ENCODE results near the gene ZDHHC14.

The ZDHHC14 gene

DNA sequence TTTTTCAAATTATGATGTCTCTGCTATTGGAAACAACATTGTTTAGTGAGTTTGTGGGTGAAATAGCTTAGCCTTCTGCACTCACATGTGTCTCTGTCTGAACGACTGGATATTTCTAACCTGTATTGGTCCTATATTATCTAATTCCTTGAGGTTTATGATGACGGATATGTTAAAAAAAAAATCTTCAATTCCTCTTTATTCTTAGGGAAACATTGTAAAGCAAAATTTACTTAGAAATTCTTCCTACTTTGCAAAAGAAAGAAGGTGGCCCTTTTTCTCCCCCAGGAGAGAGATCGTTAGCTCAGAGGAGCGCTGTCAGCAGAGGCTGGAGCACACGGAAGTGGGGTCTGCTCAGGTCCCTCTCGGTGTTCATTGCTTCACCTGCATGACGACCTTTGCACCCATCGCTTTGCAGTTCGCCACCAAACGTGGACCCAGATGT is 149.8 kb downstream of the ZDHHC14 start:
- H3K27me3 ChIP-seq (ENCODE audit: low read length): no peaks in the 10 kb centered on the region
- no peaks in the 10 kb centered on the region for H3K79me2 ChIP-seq (ENCODE audit: insufficient read depth, low read length)
- H2AFZ ChIP-seq (ENCODE audit: low read depth, low read length, severe bottlenecking): no peak overlapping the region
- H3K9ac ChIP-seq (ENCODE audit: low read length): no peak overlapping the region
- no peak overlapping the region for H3K4me2 ChIP-seq (ENCODE audit: low read depth, low read length, poor library complexity, severe bottlenecking)
- no peaks in the 10 kb centered on the region for H3K9me3 ChIP-seq (ENCODE audit: insufficient read depth, low read length)
- no peaks in the 10 kb centered on the region for H3K9me2 ChIP-seq (replicated peaks; ENCODE audit: insufficient read depth, low read length)
- no peak for TF ChIP-seq EZH2phosphoT487 (conservative IDR thresholded peaks at IDR 0.05; ENCODE audit: low read length)
- TF ChIP-seq, protein P1, sequence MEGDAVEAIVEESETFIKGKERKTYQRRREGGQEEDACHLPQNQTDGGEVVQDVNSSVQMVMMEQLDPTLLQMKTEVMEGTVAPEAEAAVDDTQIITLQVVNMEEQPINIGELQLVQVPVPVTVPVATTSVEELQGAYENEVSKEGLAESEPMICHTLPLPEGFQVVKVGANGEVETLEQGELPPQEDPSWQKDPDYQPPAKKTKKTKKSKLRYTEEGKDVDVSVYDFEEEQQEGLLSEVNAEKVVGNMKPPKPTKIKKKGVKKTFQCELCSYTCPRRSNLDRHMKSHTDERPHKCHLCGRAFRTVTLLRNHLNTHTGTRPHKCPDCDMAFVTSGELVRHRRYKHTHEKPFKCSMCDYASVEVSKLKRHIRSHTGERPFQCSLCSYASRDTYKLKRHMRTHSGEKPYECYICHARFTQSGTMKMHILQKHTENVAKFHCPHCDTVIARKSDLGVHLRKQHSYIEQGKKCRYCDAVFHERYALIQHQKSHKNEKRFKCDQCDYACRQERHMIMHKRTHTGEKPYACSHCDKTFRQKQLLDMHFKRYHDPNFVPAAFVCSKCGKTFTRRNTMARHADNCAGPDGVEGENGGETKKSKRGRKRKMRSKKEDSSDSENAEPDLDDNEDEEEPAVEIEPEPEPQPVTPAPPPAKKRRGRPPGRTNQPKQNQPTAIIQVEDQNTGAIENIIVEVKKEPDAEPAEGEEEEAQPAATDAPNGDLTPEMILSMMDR (IDR thresholded peaks at IDR 0.05; ENCODE audit: insufficient read depth, low read length, poor library complexity, severe bottlenecking): no peak
- no peaks in the 10 kb centered on the region for H3F3A ChIP-seq (ENCODE audit: insufficient read depth)
- no peaks in the 10 kb centered on the region for H3K36me3 ChIP-seq (ENCODE audit: low read length)
- H3K4me3 ChIP-seq (ENCODE audit: insufficient read depth, low read length, poor library complexity, severe bottlenecking): no peak overlapping the region
- no peak overlapping the region for H3K27ac ChIP-seq (ENCODE audit: low read depth, low read length)
- no peaks in the 10 kb centered on the region for H4K20me1 ChIP-seq (ENCODE audit: low read depth, low read length)

DNA sequence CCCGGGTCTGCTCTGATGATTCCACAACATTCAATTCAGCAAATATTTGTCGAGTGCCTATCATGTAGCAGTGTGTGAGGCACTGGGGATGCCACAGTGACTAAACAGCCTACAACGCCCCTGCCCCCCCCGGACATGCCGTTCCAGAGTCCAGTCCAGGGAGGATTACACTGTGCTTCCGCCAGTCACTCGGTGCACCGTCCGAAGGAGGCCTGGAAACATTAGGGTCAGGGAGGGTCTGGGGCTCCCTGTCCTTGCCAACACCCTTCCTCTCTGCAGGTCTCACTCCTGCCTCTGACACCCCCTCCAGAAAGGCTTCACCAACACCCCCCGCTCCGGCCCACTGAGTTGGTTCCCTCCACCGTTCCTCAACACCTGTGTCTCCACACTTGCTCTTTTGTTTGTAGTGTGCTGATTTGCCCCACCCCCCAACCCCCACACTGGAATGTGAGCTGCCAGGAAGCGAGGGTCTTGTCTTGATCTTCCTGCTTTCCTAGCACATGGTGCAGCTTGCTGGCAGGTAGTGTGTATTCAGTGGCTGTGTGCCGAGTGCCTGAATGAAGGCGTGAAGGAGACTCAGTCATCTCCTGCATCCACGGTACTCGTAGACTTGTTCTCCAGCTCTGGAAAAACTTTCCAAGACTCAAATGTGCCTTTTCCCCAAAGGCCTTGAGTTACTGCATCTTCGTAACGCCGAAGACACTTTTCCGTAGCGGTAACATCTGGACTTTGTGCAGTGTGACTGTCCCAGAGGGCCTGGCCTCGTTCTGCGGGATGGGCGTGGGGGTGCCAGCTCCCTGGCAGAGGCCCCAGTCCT is 150.4 kb downstream of the ZDHHC14 start:
- no peak overlapping the region for H2AFZ ChIP-seq (ENCODE audit: low read depth, low read length, severe bottlenecking)
- no peak overlapping the region for H3K4me2 ChIP-seq (ENCODE audit: low read depth, low read length, poor library complexity, severe bottlenecking)
- H3F3A ChIP-seq (ENCODE audit: insufficient read depth): no peaks in the 10 kb centered on the region
- no peaks in the 10 kb centered on the region for H4K20me1 ChIP-seq (ENCODE audit: low read depth, low read length)
- no peak overlapping the region for H3K9ac ChIP-seq (ENCODE audit: low read length)
- no peaks in the 10 kb centered on the region for H3K79me2 ChIP-seq (ENCODE audit: insufficient read depth, low read length)
- H3K4me3 ChIP-seq (ENCODE audit: insufficient read depth, low read length, poor library complexity, severe bottlenecking): no peak overlapping the region
- H3K27me3 ChIP-seq (ENCODE audit: low read length): no peaks in the 10 kb centered on the region
- H3K9me3 ChIP-seq (ENCODE audit: insufficient read depth, low read length): no peaks in the 10 kb centered on the region
- no peaks in the 10 kb centered on the region for H3K9me2 ChIP-seq (replicated peaks; ENCODE audit: insufficient read depth, low read length)
- H3K27ac ChIP-seq (ENCODE audit: low read depth, low read length): no peak overlapping the region
- no peak for TF ChIP-seq EZH2phosphoT487 (conservative IDR thresholded peaks at IDR 0.05; ENCODE audit: low read length)
- TF ChIP-seq, protein P1 (IDR thresholded peaks at IDR 0.05; ENCODE audit: insufficient read depth, low read length, poor library complexity, severe bottlenecking): no peak
- H3K36me3 ChIP-seq (ENCODE audit: low read length): no peaks in the 10 kb centered on the region

DNA sequence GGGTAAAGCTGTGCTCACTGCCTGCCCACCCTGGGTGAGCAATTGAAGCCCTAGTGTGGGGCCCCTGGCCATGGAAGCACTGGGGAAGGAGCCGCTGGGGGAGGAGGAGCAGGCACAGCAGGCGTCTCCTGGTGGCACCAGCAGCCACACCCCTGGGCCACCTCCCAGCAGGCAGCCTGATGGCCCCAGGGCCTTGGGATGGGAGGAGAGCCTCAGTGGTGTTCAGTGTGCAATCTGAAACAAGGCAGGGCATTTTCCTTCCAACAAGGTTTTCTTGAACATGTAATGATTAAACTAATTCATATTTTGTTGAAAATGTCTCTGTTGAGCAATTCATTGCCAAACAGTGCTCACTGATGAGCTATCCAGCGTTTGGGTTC is 151.0 kb downstream of the ZDHHC14 start:
- Histone ChIP-seq H3K4me2 (ENCODE audit: low read depth, low read length, poor library complexity, severe bottlenecking) (no peak overlapping the region), H3K9me3 (ENCODE audit: insufficient read depth, low read length) (no peaks in the 10 kb centered on the region)

More for the DNA sequence above, 151.0 kb downstream of the ZDHHC14 start:
- H4K20me1 ChIP-seq (ENCODE audit: low read depth, low read length): no peaks in the 10 kb centered on the region
- no peak overlapping the region for H2AFZ ChIP-seq (ENCODE audit: low read depth, low read length, severe bottlenecking)
- H3F3A ChIP-seq (ENCODE audit: insufficient read depth): no peaks in the 10 kb centered on the region
- H3K9ac ChIP-seq (ENCODE audit: low read length): no peak overlapping the region
- no peak overlapping the region for H3K27ac ChIP-seq (ENCODE audit: low read depth, low read length)
- no peaks in the 10 kb centered on the region for H3K9me2 ChIP-seq (replicated peaks; ENCODE audit: insufficient read depth, low read length)
- no peaks in the 10 kb centered on the region for H3K79me2 ChIP-seq (ENCODE audit: insufficient read depth, low read length)
- no peak overlapping the region for H3K4me3 ChIP-seq (ENCODE audit: insufficient read depth, low read length, poor library complexity, severe bottlenecking)
- H3K36me3 ChIP-seq (ENCODE audit: low read length): no peaks in the 10 kb centered on the region
- no peak for TF ChIP-seq EZH2phosphoT487 (conservative IDR thresholded peaks at IDR 0.05; ENCODE audit: low read length)
- TF ChIP-seq, protein P1 (IDR thresholded peaks at IDR 0.05; ENCODE audit: insufficient read depth, low read length, poor library complexity, severe bottlenecking): no peak
- no peaks in the 10 kb centered on the region for H3K27me3 ChIP-seq (ENCODE audit: low read length)
